NK-92 (cell line): ENCODE results near the gene TOX2.

Source experiments
- DNase-seq: peaks from one replicate; lab custom pipeline; 2025; ENCODE audit not compliant: unreplicated experiment; lab: John Stamatoyannopoulos, UW

The TOX2 gene

GRCh38 chr20:44016525-44016924 is 101.9 kb downstream of the TOX2 start:
- no peak for DNase-seq

- no peak for DNase-seq
Measured at GRCh38 chr20:44017211-44017610, 102.6 kb downstream of the TOX2 start.

- no peak for DNase-seq
Measured at GRCh38 chr20:44017905-44018258, 103.2 kb downstream of the TOX2 start.

- no peak for DNase-seq
Measured at GRCh38 chr20:44018259-44018941, 103.7 kb downstream of the TOX2 start.

- no peak for DNase-seq
Measured at GRCh38 chr20:44018942-44019637, 104.4 kb downstream of the TOX2 start.

- no peak for DNase-seq
Measured at GRCh38 chr20:44019638-44020335, 105.1 kb downstream of the TOX2 start.

GRCh38 chr20:44020406-44021148 is 105.9 kb downstream of the TOX2 start:
- no peak for DNase-seq

GRCh38 chr20:44021186-44021585 is 106.5 kb downstream of the TOX2 start:
- no peak for DNase-seq

GRCh38 chr20:44021900-44022299 is 107.2 kb downstream of the TOX2 start:
- no peak for DNase-seq

- DNase-seq: no peak
Measured at GRCh38 chr20:44022464-44022863, 107.8 kb downstream of the TOX2 start.

GRCh38 chr20:44023515-44024371 is 109.1 kb downstream of the TOX2 start:
- DNase-seq: no peak

- no peak for DNase-seq
Measured at GRCh38 chr20:44024820-44025580, 110.3 kb downstream of the TOX2 start.

- no peak for DNase-seq
Measured at GRCh38 chr20:44025756-44026155, 111.1 kb downstream of the TOX2 start.

GRCh38 chr20:44026647-44027342 is 112.1 kb downstream of the TOX2 start:
- DNase-seq: no peak

GRCh38 chr20:44027343-44028002 is 112.8 kb downstream of the TOX2 start:
- no peak for DNase-seq

- no peak for DNase-seq
Measured at GRCh38 chr20:44028003-44028730, 113.5 kb downstream of the TOX2 start.

- DNase-seq: no peak
Measured at GRCh38 chr20:44028868-44029847, 114.5 kb downstream of the TOX2 start.
